HepG2 (cell line): Measurements from ENCODE around the gene NPB. TPM values are rescaled to one million over a fixed set of nuclear protein-coding genes. Genes with fewer than 3 reads are reported as not detected.
A peak's percentile ranks its signal among the peaks of the same experiment; 100 is the strongest.

ENCODE experiments used
- CSRNP2 ChIP-seq: sonication (generic); formaldehyde crosslinking; conservative IDR thresholded peaks from 2 replicates; pipeline ENCODE4 v1.8.0; 2022; ENCODE audit warnings: low read depth, missing genetic modification reagents
- MEIS2 ChIP-seq: sonication (generic); formaldehyde crosslinking; IDR thresholded peaks from 2 replicates; pipeline ENCODE4 v1.9.0; 2021; ENCODE audit warnings: mild to moderate bottlenecking, missing genetic modification reagents
- NCOR1 ChIP-seq: fragments of 200-600 bp; sonication (generic); IDR thresholded peaks from 2 replicates; pipeline ENCODE4 v1.7.0; 2017; ENCODE audit warnings: antibody characterized with exemption, low read length, borderline replicate concordance
- NFATC3 ChIP-seq: sonication (generic); formaldehyde crosslinking; IDR thresholded peaks from 2 replicates; pipeline ENCODE4 v1.5.1; 2020; ENCODE audit warnings: mild to moderate bottlenecking, missing genetic modification reagents
- ZBTB10 ChIP-seq: sonication (generic); formaldehyde crosslinking; IDR thresholded peaks from 2 replicates; pipeline ENCODE4 v1.4.0; 2020; ENCODE audit warnings: missing genetic modification reagents, borderline replicate concordance
- ZFP36L2 ChIP-seq: sonication (generic); formaldehyde crosslinking; IDR thresholded peaks from 2 replicates; pipeline ENCODE4 v1.4.0; 2020; ENCODE audit warnings: missing genetic modification reagents
- ZNF207 ChIP-seq: fragments of 450-650 bp; IDR thresholded peaks from 2 replicates; pipeline ENCODE4 v1.6.1; 2016; ENCODE audit warnings: antibody characterized with exemption, borderline replicate concordance
- ZNF737 ChIP-seq: sonication (generic); formaldehyde crosslinking; IDR thresholded peaks from 2 replicates; pipeline ENCODE4 v1.5.0; 2020; ENCODE audit warnings: missing genetic modification reagents, mild to moderate bottlenecking, borderline replicate concordance
- polyA plus RNA-seq, 8 experiments: library from polyadenylated mRNA; depleted of rRNA in 3 of 8; stranded (reverse) in 7 of 8; unstranded in 1 of 8; fragments of >200 nt; fragmentation: Illumina TruSeq in 4 of 8; extraction: Trizol in 4 of 8; gene quantifications; 2 replicates each; pipeline versions ENCODE4 v1.2.1 to v1.2.3, GENCODE V29; 2011 to 2016; ENCODE audit warnings: low read depth in 4 of 8, missing spikeins in 1 of 8, mixed read lengths in 1 of 8; ENCODE audit not compliant: insufficient read depth in 1 of 8
- total RNA-seq, 5 experiments: library from RNA; depleted of rRNA; stranded (reverse); fragments of >200 nt; fragmentation: Illumina TruSeq; extraction: Trizol; gene quantifications; 2 replicates each; pipeline ENCODE4 v1.2.3, GENCODE V29; 2016; ENCODE audit warnings: low read depth in 1 of 5
- TF ChIP-seq, protein P1 (sequence below): sonication (generic); formaldehyde crosslinking; IDR thresholded peaks from 2 replicates; pipeline ENCODE4 v1.5.1; 2020; ENCODE audit warnings: mild to moderate bottlenecking, missing genetic modification reagents, borderline replicate concordance
- TF ChIP-seq, protein P2 (sequence below): sonication (generic); formaldehyde crosslinking; IDR thresholded peaks from 2 replicates; pipeline ENCODE4 v1.4.0; 2020; ENCODE audit warnings: mild to moderate bottlenecking, missing genetic modification reagents

The NPB gene
- total and polyA plus RNA-seq, 2 of the 13 experiments (the other 11 are each of a cell fraction or from before 2014, with no cell fraction given): 0.11 to 0.93 TPM

GRCh38 chr17:81870131-81870980 lies 31.7 kb upstream of the NPB start (continued):
- TF ChIP-seq CSRNP2 (CRISPR knock-in tag) (no peak), NFATC3 (CRISPR knock-in tag) (no peak), ZBTB10 (CRISPR knock-in tag) (peak; percentile 14; the same call in 1 of the 2 replicates), ZNF207 (no peak), ZFP36L2 (CRISPR knock-in tag) (no peak; the same call in 1 of the 2 replicates), MEIS2 (CRISPR knock-in tag) (no peak), NCOR1 (no peak), ZNF737 (CRISPR knock-in tag) (no peak)
- TF ChIP-seq, protein P1, sequence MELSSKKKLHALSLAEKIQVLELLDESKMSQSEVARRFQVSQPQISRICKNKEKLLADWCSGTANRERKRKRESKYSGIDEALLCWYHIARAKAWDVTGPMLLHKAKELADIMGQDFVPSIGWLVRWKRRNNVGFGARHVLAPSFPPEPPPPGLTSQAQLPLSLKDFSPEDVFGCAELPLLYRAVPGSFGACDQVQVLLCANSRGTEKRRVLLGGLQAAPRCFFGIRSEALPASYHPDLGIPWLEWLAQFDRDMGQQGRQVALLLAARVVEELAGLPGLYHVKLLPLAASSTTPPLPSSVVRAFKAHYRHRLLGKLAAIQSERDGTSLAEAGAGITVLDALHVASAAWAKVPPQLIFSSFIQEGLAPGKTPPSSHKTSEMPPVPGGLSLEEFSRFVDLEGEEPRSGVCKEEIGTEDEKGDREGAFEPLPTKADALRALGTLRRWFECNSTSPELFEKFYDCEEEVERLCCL (CRISPR knock-in tag): 0 out of 2 replicates have a peak, but pooled peaks have one; percentile 27
- TF ChIP-seq, protein P2, sequence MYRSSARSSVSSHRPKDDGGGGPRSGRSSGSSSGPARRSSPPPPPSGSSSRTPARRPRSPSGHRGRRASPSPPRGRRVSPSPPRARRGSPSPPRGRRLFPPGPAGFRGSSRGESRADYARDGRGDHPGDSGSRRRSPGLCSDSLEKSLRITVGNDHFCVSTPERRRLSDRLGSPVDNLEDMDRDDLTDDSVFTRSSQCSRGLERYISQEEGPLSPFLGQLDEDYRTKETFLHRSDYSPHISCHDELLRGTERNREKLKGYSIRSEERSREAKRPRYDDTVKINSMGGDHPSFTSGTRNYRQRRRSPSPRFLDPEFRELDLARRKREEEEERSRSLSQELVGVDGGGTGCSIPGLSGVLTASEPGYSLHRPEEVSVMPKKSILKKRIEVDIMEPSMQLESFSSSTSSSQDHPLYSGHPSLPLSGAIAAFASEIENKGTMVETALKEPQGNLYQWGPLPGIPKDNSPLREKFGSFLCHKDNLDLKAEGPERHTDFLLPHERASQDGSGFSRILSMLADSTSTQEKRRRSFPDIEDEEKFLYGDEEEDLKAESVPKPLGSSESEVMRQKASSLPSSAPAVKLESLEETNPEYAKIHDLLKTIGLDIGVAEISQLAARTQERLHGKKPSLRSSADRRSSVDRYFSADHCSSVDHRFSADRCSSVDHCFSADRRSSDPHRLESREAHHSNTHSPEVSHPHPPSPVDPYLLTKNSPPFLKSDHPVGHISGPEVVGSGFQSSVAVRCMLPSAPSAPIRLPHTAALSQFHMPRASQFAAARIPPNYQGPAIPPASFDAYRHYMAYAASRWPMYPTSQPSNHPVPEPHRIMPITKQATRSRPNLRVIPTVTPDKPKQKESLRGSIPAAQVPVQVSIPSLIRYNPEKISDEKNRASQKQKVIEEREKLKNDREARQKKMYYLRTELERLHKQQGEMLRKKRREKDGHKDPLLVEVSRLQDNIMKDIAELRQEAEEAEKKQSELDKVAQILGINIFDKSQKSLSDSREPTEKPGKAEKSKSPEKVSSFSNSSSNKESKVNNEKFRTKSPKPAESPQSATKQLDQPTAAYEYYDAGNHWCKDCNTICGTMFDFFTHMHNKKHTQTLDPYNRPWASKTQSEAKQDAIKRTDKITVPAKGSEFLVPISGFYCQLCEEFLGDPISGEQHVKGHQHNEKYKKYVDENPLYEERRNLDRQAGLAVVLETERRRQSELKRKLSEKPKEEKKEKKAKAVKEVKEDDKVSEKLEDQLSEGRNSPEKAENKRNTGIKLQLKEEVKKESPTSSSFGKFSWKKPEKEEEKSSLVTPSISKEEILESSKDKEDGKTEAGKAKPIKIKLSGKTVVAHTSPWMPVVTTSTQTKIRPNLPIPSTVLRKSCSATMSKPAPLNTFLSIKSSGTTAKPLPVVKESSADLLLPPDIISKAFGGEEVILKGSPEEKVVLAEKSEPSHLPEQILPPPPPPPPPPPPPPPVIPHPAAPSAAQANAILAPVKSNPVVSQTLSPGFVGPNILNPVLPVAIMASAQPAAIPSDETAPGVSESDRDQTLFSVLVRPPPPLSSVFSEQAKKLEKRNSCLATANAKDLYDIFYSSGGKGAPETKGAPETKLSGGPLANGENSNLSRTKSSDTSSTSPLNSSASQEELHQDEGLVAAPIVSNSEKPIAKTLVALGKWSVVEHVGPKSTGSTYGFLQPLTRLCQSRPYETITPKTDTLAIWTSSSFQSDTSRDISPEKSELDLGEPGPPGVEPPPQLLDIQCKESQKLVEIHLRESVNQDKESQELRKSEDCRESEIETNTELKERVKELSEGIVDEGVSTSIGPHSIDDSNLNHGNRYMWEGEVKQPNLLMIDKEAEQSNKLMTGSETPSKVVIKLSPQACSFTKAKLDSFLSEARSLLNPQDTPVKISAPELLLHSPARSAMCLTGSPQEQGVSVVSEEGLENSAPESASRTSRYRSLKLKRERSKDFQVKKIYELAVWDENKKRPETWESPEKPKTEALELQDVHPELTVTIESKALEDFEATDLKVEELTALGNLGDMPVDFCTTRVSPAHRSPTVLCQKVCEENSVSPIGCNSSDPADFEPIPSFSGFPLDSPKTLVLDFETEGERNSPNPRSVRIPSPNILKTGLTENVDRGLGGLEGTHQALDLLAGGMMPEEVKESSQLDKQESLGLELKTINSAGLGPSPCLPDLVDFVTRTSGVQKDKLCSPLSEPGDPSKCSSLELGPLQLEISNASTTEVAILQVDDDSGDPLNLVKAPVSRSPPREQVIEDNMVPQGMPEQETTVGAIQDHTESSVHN (CRISPR knock-in tag): 0 out of 2 replicates have a peak, but pooled peaks have one; percentile 8
